DMS 273 (cell line): ENCODE measurements around the gene CHST3.
"Not testable (repeated sequence)": the region's sequence is repeated elsewhere in the genome, so short reads cannot be mapped to it uniquely, and the experiment has no call there.

ENCODE experiments used
- DNase-seq: peaks from one replicate; lab custom pipeline; 2025; ENCODE audit not compliant: unreplicated experiment; lab: John Stamatoyannopoulos, UW

CHST3 gene

DNA sequence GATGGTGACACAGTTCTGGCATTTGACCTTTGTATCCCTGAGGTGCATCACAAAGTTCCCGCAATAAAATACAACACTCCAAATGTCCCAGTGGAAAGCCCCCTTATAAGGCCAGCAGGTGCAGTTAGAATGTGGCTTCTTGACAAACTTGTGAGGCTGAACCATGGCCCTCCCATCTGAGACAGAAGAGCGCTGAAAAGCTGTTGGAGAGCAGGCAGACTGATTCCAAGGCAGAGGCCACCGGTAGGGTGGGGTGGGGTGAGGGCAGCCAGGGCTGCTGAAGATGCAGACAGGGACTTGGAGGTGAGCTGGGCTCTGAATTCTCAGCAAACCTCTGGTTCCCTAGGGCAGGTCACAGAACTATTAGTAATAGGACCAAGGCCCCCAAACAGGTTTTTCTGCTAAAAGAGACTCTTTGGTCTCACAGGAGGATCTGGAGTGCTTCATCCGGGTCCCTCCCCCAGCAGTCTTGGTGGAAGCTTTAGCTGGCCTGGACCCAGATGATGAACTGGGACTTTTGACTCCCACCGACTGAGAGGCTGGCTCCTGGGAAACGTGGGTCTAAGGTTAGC, 15.6 kb upstream of the CHST3 start:
- DNase-seq = no peak

GRCh38 chr10:71950683-71951082, 13.5 kb upstream of the CHST3 start:
- DNase-seq = no peak

- DNase-seq = no peak
Observed at GRCh38 chr10:71952745-71953144, 11.4 kb upstream of the CHST3 start.

DNA sequence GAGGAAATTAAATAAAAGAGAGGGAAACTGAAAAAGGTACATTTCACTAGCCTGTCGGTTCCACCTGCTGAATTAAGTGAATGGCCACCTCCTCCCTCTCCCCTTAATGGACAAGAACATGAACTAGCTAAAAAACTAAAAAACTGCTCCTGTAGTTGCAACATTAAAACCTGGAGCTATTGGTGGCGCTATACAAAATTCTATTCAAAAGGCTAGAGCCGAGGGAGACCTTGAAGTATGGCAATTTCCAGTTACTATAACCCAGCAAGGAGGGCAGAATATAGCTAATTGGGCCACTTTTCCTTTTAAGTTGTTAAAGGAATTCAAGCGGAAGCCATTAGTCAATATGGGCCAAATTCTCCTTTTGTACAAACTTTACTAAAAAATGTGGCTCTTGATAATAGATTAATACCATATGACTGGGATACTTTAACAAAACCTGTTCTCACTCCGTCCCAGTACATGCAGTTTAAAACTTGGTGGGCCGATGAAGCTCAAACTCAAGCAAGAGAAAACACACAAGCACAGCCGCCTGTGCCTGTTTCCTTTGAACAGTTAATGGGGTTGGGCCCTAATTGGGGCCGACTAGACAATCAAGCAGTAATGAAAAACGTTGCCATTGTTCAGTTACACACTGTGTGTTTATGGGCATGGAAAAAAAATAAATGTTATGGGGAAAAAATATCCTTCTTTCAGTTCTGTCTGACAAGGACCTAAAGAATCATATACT, 6.5 kb upstream of the CHST3 start:
- peak; percentile 9 for DNase-seq

GRCh38 chr10:71959526-71959925, 4.7 kb upstream of the CHST3 start:
- DNase-seq = no peak

DNA sequence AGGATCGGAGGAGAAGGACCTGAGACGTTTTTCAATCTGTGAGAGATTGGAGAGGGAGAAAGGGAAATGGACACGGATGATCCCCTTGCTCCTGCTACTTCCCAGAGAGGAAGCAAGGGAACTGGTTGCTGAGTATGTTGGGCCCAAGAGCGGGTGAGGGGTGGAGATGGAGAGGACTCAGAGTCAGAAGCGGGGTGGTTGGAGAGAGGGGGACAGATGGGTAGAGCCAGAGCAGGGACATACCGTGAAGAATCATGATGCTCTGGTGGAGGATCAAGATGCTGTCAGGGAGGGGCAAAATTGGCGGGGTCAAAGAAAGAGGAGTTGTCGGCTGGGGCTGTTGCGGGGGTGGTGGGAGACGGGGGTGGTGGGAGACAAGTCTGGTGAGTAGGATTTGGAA, 2.4 kb upstream of the CHST3 start:
- no peak for DNase-seq

GRCh38 chr10:71962901-71963300, 1.3 kb upstream of the CHST3 start:
- no peak for DNase-seq

- no peak for DNase-seq
Observed at GRCh38 chr10:71963351-71964097, 671 bp upstream of the CHST3 start.

DNA sequence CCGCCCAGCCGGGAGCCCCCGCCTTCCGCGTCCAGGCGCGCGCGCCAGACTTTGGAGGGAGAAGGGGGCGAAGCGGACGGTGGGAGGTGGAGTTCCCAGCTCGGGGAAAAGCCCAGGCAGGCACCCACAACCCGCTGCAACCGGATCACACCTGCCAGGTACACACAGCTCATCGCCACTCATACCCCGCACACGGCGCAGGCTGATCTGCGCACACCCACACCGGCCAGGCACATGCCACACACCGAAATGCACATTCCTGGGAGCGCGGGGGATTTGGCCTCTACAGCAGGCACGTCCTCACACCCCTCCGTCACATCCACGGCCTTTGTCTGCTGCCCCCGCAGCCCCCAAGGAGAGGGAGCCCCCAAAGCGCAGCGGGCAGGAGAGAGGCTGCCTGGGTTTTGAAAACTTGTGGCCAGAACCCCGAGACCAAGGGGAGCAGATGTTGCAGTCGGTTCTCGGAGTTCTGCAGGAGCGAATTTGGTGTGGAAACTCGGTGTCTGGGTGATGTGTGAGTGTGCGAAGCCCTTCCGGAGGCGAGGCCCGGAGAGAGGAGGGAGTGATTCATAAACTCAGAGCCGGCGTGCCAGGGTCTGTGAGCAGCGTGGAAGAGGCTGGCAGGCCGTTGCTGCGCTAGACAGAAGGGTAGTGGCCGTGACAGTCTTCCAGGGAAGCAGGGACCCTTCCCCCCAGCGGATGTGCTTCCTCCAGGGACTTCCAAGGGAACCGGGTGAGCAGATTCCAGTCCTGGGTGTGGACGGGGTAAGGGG, 734 bp downstream of the CHST3 start:
- DNase-seq = peak; percentile 66

- DNase-seq = no peak
Observed at GRCh38 chr10:71965623-71966022, 1.4 kb downstream of the CHST3 start.

DNA sequence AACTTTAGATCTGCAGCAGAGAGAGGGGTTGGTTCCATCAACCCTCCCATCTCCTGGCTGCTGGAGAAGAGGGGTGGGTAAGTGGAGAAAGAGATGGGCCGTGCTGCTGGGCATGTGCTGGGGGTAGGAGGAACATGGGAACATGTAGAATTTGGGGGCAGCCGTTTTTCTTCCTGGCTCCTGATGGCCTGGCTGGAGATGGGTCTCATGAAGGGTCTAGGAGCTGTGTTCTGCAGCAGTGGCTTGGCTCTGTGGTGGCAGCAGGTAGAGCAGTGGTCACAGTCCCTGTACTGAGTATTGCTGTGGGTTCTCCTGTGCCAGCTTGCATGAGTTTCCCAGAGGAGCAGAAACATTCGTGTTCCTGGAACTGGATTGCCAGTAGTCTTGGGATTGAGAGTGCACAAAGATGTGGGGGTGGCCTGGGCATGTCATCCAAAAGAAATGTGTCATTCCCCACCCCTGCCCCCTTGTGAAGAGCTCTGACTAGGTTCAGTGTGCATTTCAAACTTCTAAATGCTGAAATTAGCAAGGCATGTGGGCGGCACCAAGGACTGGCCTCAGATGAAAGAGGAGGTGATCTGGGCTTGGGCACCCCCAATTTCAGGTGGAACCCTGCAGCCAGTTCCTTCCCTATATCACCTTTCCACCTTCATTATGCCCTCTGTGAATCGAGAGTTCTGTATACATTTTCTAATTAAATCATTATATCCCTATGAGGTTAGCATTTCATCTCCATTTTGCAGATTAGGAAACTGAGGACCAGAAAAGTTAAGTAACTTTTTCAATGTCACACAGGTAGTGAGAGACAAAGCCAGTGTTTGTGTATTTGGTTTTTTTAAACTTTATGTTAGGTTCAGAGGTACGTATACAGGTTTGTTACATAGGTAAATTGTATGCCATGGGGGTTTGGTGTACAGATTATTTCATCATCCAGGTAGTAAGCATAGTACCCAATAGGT, 2.1 kb downstream of the CHST3 start:
- no peak for DNase-seq

GRCh38 chr10:71967958-71968357, 3.8 kb downstream of the CHST3 start:
- not testable (repeated sequence) for DNase-seq

DNA sequence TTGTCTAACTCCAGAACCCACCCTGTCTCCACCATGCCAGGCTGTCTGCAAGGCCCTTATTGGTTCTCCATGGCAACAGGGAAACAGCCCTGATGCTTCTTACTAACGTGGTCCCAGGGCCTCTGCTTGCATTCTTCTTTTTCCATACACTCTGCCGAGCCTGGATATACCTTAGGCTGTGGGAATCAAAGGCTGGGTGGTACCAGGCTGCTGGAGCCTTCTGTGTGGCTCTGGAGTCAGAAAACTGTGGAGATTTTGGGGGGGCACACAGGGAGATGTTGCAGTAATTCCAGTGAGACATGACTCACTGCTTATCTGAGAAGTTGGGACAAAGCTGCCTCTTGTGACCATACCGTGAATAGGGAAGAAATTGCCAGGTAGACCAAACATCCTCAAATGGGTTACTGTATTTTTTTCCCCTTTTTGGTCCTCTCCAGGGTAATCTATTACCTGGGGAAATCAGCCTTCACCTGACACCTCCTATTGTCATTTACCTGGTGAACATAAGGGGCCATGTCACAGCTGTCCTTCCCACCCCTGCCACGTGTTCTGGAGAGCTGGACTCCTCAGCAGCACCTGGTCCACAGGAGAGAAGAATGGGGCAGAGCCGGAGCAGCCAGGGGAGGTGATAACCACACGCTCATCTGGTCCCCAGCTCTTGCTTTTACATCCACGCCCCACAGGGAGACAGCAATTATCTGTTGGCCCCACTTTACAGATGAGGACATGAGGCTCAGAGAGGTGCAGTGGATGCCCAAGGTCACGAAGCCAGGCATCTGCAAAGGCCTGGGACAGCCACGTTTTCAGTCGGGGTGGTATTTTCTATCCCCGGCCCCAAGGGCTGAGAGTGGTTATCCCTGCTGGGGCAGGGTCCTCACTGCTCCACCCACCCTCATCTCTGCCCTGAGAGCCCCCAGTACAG, 4.6 kb downstream of the CHST3 start:
- peak; percentile 19 for DNase-seq

- no peak for DNase-seq
Observed at GRCh38 chr10:71969929-71970328, 5.7 kb downstream of the CHST3 start.

DNA sequence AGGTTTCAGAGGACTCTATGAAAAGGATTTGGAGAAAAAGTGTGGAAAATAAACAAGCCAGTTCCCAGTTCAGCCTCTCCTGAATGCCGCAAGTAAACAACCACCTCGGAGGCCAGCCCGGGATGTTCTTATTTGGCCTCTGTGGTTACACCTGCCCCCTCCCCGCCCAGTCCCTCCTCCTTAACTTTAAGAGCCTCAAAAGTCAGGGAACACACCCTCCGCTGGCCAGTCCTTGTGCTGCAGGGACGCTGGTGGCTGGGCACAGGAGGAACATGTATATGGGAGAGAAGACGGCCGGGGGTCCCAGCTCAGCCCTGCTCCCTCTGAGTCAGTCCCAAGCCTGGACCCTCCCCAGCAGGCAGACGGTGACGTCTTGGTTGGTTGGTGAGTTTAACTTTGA, 6.1 kb downstream of the CHST3 start:
- peak; percentile 61 for DNase-seq

DNA sequence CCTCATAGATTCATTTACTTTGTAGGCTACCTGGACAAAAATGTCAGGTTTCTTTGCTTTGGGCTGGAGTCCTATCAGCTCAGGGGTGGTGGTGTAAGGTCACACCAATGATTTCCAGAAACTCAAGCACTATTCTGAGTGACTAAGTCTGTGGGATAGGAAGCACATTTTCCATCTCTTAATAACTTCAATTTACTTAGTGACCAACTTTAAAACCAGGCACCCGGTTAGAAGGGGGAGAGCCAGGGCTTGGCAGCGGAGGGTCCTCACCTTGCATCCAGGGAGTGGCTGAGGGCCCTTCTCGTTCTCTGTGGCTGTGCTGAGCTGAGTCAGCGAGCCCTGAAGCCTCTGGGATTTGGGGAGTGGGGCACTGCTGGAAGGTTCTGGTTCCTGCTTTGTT, 6.7 kb downstream of the CHST3 start:
- DNase-seq = no peak

DNA sequence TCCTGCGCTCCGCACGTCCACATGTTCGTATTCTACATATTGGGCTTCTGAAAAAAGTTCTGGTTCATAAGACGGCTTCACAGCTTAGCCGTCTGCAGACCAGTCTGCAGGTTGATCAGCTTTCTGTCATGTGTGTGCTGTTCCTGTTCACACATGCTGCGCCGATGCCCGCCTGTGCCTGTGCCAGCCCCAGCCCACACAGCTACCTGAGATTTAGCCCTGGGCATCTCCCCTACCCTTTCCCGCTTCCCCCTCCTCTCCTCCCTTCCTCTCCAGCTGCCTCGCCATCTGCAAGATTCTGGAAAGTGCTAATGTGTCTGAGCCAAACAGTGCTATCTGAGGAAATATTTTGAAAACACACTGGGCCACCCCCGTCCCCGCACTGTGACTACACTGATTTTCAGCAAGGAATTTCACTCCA, 7.1 kb downstream of the CHST3 start:
- DNase-seq = peak; percentile 63

DNA sequence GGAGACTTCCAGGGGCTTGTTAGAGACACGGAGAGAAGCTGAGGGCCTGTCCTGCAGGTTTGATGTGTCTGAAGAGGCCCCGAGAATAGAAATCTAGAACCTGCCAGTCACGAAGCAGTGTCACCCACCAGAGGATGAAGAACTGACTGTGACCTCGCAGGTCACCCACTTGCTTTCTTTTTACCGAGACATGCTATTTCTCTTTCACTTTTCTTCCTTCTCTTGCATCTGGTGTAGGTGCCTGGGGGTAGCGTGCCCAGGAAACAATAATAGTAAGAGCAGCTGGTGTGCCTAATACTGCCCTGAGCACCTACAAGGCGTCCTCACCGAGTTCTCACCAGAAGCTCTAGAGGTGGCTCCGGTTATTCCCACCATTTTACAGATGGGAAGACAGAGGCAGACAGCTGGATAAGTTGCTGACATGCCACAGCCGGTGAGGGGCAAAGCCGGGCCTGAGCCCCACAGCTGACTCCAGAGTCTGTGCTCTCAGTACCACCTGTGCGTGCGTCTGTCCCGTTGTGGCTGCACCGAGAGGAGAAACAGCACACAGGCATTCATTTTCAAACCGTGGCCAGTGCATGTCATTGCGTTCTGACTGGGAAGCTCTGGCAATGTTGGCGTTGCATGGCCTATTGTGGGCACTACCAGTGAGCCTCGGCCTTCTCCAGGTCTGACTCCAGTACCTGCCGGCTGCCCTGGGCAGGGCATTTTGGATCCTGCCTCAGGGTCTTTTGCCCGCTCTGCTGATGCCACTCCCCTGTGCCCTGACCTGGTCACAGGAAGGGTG, 7.8 kb downstream of the CHST3 start:
- no peak for DNase-seq
